Liver (tissue), 9 donors: ENCODE data around the gene ORAI2. TPM values are rescaled to one million over a fixed set of nuclear protein-coding genes. Genes with fewer than 3 reads are reported as not detected.

Experiments used
- DNase-seq: peaks from one replicate; pipeline ENCODE4 v3.0.0-alpha.2; 2017; ENCODE audit warnings: low spot score
- H3K27ac ChIP-seq, 2 donors: one replicate each; pipeline ENCODE4 v1.7.0; 2013; ENCODE audit warnings: inconsistent platforms in 2 of 2, low read length in 2 of 2, control low read depth in 1 of 2, low read depth in 1 of 2, mild to moderate bottlenecking in 1 of 2
- H3K27me3 ChIP-seq, 4 donors: one replicate each; pipeline versions ENCODE4 v1.6.1 to v1.7.0; 2013; ENCODE audit warnings: low read length in 3 of 4, inconsistent platforms in 1 of 4, mild to moderate bottlenecking in 1 of 4, moderate library complexity in 1 of 4; ENCODE audit not compliant: control insufficient read depth in 4 of 4, insufficient read depth in 4 of 4
- H3K36me3 ChIP-seq, 4 donors: one replicate each; pipeline versions ENCODE4 v1.6.1 to v1.7.0; 2013; ENCODE audit warnings: low read length in 3 of 4, mild to moderate bottlenecking in 3 of 4, low read depth in 1 of 4, moderate library complexity in 1 of 4; ENCODE audit not compliant: control insufficient read depth in 4 of 4, insufficient read depth in 3 of 4
- H3K4me1 ChIP-seq, 4 donors: one replicate each; pipeline versions ENCODE4 v1.6.1 to v1.7.0; 2013; ENCODE audit warnings: low read length in 3 of 4, mild to moderate bottlenecking in 3 of 4, moderate library complexity in 1 of 4; ENCODE audit not compliant: control insufficient read depth in 4 of 4, insufficient read depth in 4 of 4
- H3K4me3 ChIP-seq, 3 donors: one replicate each; pipeline versions ENCODE4 v1.6.1 to v1.7.0; 2013; ENCODE audit warnings: low read length in 3 of 3, control low read depth in 1 of 3, low read depth in 1 of 3, mild to moderate bottlenecking in 1 of 3
- H3K9ac ChIP-seq, 2 donors: one replicate each; pipeline ENCODE4 v1.7.0; 2013; ENCODE audit warnings: low read length in 2 of 2, mild to moderate bottlenecking in 2 of 2, moderate library complexity in 2 of 2, control low read depth in 1 of 2, low read depth in 1 of 2
- H3K9me3 ChIP-seq, 4 donors: one replicate each; pipeline versions ENCODE4 v1.6.1 to v1.7.0; 2013; ENCODE audit warnings: low read length in 3 of 4; ENCODE audit not compliant: control insufficient read depth in 4 of 4
- EGR1 ChIP-seq, 2 donors: IDR thresholded peaks; 2 replicates each; pipeline ENCODE4 v1.6.1; 2016 to 2018; ENCODE audit warnings: antibody characterized with exemption in 2 of 2, low read depth in 2 of 2
- FOXA1 ChIP-seq: IDR thresholded peaks from 2 replicates; pipeline ENCODE4 v1.6.1; 2016; ENCODE audit warnings: antibody characterized with exemption
- FOXA2 ChIP-seq: IDR thresholded peaks from 2 replicates; pipeline ENCODE4 v1.6.1; 2016; ENCODE audit warnings: antibody characterized with exemption
- GABPA ChIP-seq, 2 donors: IDR thresholded peaks in 1 of 2; conservative IDR thresholded peaks in 1 of 2; 2 replicates each; pipeline ENCODE4 v1.6.1; 2016; ENCODE audit warnings: antibody characterized with exemption in 2 of 2, mild to moderate bottlenecking in 1 of 2, moderate library complexity in 1 of 2
- HNF4A ChIP-seq, 2 donors: conservative IDR thresholded peaks; 2 replicates each; pipeline ENCODE4 v1.6.1; 2016; ENCODE audit warnings: antibody characterized with exemption in 2 of 2, mild to moderate bottlenecking in 2 of 2
- HNF4G ChIP-seq: IDR thresholded peaks from 2 replicates; pipeline ENCODE4 v1.6.1; 2016; ENCODE audit warnings: antibody characterized with exemption
- JUND ChIP-seq, 2 donors: IDR thresholded peaks; 2 replicates each; pipeline ENCODE4 v1.6.1; 2016; ENCODE audit warnings: antibody characterized with exemption in 2 of 2
- NR2F2 ChIP-seq: IDR thresholded peaks from 2 replicates; pipeline ENCODE4 v1.6.1; 2016; ENCODE audit warnings: antibody characterized with exemption
- RAD21 ChIP-seq, 2 donors: IDR thresholded peaks; 2 replicates each; pipeline ENCODE4 v1.6.1; 2016; ENCODE audit warnings: antibody characterized with exemption in 2 of 2, mild to moderate bottlenecking in 2 of 2
- RXRA ChIP-seq, 2 donors: IDR thresholded peaks; 2 replicates each; pipeline ENCODE4 v1.6.1; 2017 to 2018; ENCODE audit warnings: antibody characterized with exemption in 2 of 2, mild to moderate bottlenecking in 1 of 2
- SP1 ChIP-seq: IDR thresholded peaks from 2 replicates; pipeline ENCODE4 v1.6.1; 2018; ENCODE audit warnings: antibody characterized with exemption, mild to moderate bottlenecking
- TAF1 ChIP-seq: conservative IDR thresholded peaks from 2 replicates; pipeline ENCODE4 v1.6.1; 2016; ENCODE audit warnings: antibody characterized with exemption, mild to moderate bottlenecking
- YY1 ChIP-seq: IDR thresholded peaks from 2 replicates; pipeline ENCODE4 v1.6.1; 2016; ENCODE audit warnings: antibody characterized with exemption, mild to moderate bottlenecking
- WGBS: extraction: QIAGEN DNeasy Blood & Tissue Kit; methylation state at CpG from one replicate; pipeline ENCODE4 v1.1.7; 2013; 5-methylcytosine and 5-hydroxymethylcytosine counted together
- polyA plus RNA-seq, 2 donors: library from polyadenylated mRNA; stranded (reverse) in 1 of 2; unstranded in 1 of 2; fragments of 200-250 nt in 1 of 2; fragments of >200 nt in 1 of 2; fragmentation: Nextera tagmentation in 1 of 2; extraction: Ambion mirVana in 1 of 2; gene quantifications; one replicate each; pipeline versions ENCODE4 v1.2.1 to v1.2.3, GENCODE V29; 2013 to 2015
- total RNA-seq, 2 donors: library from RNA; depleted of rRNA; stranded (reverse); fragments of >200 nt; gene quantifications; one replicate each; pipeline ENCODE4 v1.2.3, GENCODE V29; 2014
- TF ChIP-seq, protein P1 (sequence below): fragments of 150-350 bp; IDR thresholded peaks from 2 replicates; pipeline ENCODE4 v1.5.1; 2017; ENCODE audit warnings: improper control_type of control experiment, low read depth, low read length; ENCODE audit not compliant: missing input control
- TF ChIP-seq, protein P2 (sequence below): IDR thresholded peaks from 2 replicates; pipeline ENCODE4 v1.6.1; 2016; ENCODE audit warnings: antibody characterized with exemption, mild to moderate bottlenecking
- TF ChIP-seq, protein P3 (sequence below): IDR thresholded peaks from 2 replicates; pipeline ENCODE4 v1.6.1; 2016; ENCODE audit warnings: antibody characterized with exemption
- TF ChIP-seq, protein P4 (sequence below): IDR thresholded peaks from 2 replicates; pipeline ENCODE4 v1.6.1; 2016; ENCODE audit warnings: antibody characterized with exemption
- TF ChIP-seq, protein P5 (sequence below): IDR thresholded peaks from 2 replicates; pipeline ENCODE4 v1.6.1; 2016; ENCODE audit warnings: antibody characterized with exemption
- donor health status: healthy.
- donor health status: healthy.
- donor health status: healthy.
- donor health status: healthy.
- donor health status: healthy.

ORAI2 gene
- total and polyA plus RNA-seq, 4 donors, result 1.3 to 10.3 (median 4.8) TPM

DNA sequence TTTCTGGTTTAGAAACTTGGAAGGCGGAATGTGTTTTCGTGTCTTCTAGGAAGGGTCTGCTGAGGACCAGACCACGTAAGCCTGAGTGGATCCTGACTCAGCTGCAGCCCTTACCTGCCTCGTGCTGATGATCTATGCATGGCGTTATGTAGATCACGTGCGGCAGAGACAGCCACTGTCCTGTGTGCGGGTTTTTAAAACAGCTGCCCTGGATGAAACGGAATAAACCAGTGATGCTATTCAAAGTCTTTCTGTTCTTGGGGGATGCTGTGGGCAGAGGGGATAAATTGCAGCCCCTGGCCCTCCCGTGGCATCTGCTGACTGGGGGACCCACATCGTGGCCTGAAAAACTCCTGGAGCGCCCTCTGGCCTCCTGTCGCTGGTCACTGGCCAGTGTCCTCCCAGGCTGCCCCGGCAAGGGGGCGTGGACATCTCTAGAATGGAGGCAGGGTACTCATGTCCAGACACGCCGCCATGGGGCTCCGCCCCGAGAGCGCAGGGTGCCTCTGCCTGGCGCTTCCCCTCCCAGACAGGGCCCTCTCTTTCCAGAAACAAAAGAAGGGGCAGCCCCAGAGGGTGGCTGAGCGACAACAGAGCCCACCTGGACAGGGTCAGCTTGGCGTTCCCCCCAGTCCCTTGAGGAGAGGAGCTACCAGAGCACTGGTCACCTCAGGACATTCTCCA, 18.1 kb downstream of the ORAI2 start:
- Histone ChIP-seq H3K4me1 (no peaks in the 10 kb centered on the region), H3K36me3 (peaks cover 0 to 10% (median 3%) of the 10 kb centered on the region in 4 donors), H3K27ac (no peak overlapping the region), H3K27me3 (no peaks in the 10 kb centered on the region), H3K4me3 (no peak overlapping the region), H3K9me3 (no peaks in the 10 kb centered on the region), H3K9ac (no peak overlapping the region)
- TF ChIP-seq RAD21 (IDR thresholded peaks at IDR 0.05), result no peak
- TF ChIP-seq, protein P1, sequence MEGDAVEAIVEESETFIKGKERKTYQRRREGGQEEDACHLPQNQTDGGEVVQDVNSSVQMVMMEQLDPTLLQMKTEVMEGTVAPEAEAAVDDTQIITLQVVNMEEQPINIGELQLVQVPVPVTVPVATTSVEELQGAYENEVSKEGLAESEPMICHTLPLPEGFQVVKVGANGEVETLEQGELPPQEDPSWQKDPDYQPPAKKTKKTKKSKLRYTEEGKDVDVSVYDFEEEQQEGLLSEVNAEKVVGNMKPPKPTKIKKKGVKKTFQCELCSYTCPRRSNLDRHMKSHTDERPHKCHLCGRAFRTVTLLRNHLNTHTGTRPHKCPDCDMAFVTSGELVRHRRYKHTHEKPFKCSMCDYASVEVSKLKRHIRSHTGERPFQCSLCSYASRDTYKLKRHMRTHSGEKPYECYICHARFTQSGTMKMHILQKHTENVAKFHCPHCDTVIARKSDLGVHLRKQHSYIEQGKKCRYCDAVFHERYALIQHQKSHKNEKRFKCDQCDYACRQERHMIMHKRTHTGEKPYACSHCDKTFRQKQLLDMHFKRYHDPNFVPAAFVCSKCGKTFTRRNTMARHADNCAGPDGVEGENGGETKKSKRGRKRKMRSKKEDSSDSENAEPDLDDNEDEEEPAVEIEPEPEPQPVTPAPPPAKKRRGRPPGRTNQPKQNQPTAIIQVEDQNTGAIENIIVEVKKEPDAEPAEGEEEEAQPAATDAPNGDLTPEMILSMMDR, result no peak
- TF ChIP-seq, protein P2, sequence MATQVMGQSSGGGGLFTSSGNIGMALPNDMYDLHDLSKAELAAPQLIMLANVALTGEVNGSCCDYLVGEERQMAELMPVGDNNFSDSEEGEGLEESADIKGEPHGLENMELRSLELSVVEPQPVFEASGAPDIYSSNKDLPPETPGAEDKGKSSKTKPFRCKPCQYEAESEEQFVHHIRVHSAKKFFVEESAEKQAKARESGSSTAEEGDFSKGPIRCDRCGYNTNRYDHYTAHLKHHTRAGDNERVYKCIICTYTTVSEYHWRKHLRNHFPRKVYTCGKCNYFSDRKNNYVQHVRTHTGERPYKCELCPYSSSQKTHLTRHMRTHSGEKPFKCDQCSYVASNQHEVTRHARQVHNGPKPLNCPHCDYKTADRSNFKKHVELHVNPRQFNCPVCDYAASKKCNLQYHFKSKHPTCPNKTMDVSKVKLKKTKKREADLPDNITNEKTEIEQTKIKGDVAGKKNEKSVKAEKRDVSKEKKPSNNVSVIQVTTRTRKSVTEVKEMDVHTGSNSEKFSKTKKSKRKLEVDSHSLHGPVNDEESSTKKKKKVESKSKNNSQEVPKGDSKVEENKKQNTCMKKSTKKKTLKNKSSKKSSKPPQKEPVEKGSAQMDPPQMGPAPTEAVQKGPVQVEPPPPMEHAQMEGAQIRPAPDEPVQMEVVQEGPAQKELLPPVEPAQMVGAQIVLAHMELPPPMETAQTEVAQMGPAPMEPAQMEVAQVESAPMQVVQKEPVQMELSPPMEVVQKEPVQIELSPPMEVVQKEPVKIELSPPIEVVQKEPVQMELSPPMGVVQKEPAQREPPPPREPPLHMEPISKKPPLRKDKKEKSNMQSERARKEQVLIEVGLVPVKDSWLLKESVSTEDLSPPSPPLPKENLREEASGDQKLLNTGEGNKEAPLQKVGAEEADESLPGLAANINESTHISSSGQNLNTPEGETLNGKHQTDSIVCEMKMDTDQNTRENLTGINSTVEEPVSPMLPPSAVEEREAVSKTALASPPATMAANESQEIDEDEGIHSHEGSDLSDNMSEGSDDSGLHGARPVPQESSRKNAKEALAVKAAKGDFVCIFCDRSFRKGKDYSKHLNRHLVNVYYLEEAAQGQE, result no peak
- TF ChIP-seq NR2F2, result no peak
- TF ChIP-seq TAF1, result no peak
- TF ChIP-seq JUND (IDR thresholded peaks at IDR 0.05), result no peak
- TF ChIP-seq FOXA2, result no peak
- no peak for TF ChIP-seq EGR1 (IDR thresholded peaks at IDR 0.05; ENCODE audit: low read depth in 2 of 2)
- TF ChIP-seq HNF4A (conservative IDR thresholded peaks at IDR 0.05), result no peak
- TF ChIP-seq, protein P3, sequence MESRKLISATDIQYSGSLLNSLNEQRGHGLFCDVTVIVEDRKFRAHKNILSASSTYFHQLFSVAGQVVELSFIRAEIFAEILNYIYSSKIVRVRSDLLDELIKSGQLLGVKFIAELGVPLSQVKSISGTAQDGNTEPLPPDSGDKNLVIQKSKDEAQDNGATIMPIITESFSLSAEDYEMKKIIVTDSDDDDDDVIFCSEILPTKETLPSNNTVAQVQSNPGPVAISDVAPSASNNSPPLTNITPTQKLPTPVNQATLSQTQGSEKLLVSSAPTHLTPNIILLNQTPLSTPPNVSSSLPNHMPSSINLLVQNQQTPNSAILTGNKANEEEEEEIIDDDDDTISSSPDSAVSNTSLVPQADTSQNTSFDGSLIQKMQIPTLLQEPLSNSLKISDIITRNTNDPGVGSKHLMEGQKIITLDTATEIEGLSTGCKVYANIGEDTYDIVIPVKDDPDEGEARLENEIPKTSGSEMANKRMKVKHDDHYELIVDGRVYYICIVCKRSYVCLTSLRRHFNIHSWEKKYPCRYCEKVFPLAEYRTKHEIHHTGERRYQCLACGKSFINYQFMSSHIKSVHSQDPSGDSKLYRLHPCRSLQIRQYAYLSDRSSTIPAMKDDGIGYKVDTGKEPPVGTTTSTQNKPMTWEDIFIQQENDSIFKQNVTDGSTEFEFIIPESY, result no peak
- TF ChIP-seq, protein P4, sequence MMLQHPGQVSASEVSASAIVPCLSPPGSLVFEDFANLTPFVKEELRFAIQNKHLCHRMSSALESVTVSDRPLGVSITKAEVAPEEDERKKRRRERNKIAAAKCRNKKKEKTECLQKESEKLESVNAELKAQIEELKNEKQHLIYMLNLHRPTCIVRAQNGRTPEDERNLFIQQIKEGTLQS, result no peak
- TF ChIP-seq, protein P5, sequence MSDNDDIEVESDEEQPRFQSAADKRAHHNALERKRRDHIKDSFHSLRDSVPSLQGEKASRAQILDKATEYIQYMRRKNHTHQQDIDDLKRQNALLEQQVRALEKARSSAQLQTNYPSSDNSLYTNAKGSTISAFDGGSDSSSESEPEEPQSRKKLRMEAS, result no peak
- no peak for TF ChIP-seq GABPA (IDR thresholded peaks at IDR 0.05 in 1 of 2, conservative IDR thresholded peaks at IDR 0.05 in 1 of 2)
- TF ChIP-seq HNF4G, result no peak
- no peak for TF ChIP-seq RXRA (IDR thresholded peaks at IDR 0.05)
- no peak for TF ChIP-seq SP1
- no peak for TF ChIP-seq FOXA1
- TF ChIP-seq YY1, result no peak
- DNase-seq, result no peak
- WGBS, result 58% methylated on average over 23 of the region's 23 CpGs
